ENCODE data around the gene ZG16B.

Gene ZG16B

DNA sequence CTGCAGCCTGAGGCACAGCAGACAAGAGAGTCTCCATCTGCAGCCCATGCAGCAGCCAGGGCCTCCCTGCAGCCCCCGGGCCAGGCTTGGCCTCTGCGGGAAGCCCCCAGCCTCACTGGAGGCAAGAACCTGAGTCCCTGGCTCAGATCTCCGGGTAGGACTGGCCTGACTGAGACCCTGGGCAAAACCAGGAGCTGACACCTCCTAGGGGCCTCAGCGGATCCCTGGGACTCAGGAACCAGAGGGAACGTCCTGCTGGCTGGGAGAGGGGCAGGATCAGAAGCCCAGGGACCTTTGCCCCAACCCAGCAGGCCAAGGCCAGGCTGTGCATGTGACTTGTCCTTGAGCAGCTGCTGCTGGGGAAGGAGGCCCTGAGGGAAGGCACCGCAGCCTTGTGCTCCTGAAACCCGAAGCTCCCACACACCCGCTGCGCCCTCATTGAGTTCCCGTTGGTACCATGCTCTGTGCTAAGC is 14.8 kb upstream of the ZG16B start:
- DNase-seq: no peak
- in situ Hi-C loops (cut with HindIII; ENCODE audit: low pct_ligation_motif_present, low sequenced_read_pairs): no loop called here
- Histone ChIP-seq H3K4me3 (ENCODE audit: low read depth, low read length) (no peak overlapping the region), H3K27ac (no peak overlapping the region), H3K27me3 (replicated peaks) (peaks cover 9% of the 10 kb centered on the region), H3K36me3 (replicated peaks) (no peaks in the 10 kb centered on the region)
- TF ChIP-seq, protein P1, sequence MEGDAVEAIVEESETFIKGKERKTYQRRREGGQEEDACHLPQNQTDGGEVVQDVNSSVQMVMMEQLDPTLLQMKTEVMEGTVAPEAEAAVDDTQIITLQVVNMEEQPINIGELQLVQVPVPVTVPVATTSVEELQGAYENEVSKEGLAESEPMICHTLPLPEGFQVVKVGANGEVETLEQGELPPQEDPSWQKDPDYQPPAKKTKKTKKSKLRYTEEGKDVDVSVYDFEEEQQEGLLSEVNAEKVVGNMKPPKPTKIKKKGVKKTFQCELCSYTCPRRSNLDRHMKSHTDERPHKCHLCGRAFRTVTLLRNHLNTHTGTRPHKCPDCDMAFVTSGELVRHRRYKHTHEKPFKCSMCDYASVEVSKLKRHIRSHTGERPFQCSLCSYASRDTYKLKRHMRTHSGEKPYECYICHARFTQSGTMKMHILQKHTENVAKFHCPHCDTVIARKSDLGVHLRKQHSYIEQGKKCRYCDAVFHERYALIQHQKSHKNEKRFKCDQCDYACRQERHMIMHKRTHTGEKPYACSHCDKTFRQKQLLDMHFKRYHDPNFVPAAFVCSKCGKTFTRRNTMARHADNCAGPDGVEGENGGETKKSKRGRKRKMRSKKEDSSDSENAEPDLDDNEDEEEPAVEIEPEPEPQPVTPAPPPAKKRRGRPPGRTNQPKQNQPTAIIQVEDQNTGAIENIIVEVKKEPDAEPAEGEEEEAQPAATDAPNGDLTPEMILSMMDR (IDR thresholded peaks at IDR 0.05; ENCODE audit: low read depth, low read length, missing control alignments): no peak

DNA sequence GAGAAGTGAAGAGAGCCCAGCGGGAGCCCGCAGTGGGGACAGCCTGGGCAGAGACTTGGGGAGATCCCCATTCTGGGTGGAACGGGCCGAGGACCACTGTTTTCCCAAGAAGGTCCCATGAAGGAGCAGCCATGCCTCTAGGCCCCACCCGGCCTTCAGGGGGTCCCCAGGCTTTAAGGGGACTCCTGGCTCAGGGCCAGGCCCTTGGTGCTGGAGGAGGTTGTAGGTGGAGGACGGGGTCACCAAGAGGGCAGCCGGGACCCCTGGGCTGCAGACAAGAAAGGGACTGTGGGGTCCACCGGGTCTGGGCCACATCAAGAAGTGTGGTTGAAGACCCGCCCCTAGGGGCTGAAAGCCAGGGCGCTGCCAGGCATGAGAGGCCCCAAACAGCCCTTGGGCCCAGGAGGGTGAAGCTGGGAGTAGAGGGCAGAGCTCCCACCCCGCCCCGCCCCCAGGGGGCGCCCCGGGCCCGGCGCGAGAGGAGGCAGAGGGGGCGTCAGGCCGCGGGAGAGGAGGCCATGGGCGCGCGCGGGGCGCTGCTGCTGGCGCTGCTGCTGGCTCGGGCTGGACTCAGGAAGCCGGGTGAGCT is 13.3 kb upstream of the ZG16B start, which contains the start of gene PRSS21:
TSS of gene PRSS21 (plus strand) at position 487 of the 589 bp plus-strand sequence. CDS start at position 519, 32 bp downstream.
- in situ Hi-C loops (cut with HindIII; ENCODE audit: low pct_ligation_motif_present, low sequenced_read_pairs): no loop called here
- Histone ChIP-seq H3K4me3 (ENCODE audit: low read depth, low read length) (no peak within 1 kb of the TSS), H3K27me3 (replicated peaks) (peaks cover 4% of the 10 kb centered on the region), H3K36me3 (replicated peaks) (no peaks in the 10 kb centered on the region), H3K27ac (no peak within 1 kb of the TSS)
- TF ChIP-seq, protein P1 (IDR thresholded peaks at IDR 0.05; ENCODE audit: low read depth, low read length, missing control alignments): no peak
- DNase-seq: no peak

DNA sequence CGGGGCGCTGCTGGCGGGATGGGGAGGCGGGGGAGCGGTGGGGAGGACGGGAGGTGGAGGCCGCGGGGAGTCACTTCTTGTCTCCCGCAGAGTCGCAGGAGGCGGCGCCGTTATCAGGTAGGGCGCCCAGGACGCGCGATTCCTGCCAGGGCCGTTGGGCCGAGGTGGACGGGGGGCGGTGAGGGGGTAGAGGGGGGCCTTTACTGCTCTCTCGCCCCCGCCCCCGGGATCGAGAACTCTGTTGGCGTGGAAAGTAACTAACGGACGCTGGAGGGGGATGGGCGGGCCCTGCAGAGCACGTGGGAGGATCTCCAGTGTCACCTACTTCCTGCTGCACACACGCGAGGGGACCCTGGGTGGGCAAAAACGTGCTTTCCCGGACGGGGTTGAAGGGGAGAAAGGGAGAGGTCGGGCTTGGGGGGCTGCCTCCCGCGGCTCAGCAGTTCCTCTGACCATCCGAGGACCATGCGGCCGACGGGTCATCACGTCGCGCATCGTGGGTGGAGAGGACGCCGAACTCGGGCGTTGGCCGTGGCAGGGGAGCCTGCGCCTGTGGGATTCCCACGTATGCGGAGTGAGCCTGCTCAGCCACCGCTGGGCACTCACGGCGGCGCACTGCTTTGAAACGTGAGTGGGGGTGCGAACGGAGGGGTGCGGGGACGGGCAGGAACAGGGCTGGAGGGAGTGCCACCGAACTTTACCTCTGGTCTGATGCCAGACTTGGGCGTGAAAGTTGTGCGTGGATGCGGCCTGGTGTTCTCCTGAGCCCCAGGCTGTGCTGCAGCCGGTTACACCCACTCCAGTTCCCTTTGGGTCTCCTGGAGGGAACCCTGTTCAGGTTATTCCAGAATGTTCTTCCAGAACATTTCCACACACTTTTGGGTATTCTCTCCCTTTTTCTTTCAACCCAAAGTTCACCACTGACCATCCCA is 12.5 kb upstream of the ZG16B start:
- in situ Hi-C loops (cut with HindIII; ENCODE audit: low pct_ligation_motif_present, low sequenced_read_pairs): no loop called here
- Histone ChIP-seq H3K4me3 (ENCODE audit: low read depth, low read length) (no peak overlapping the region), H3K27ac (no peak overlapping the region), H3K27me3 (replicated peaks) (peaks cover 2% of the 10 kb centered on the region), H3K36me3 (replicated peaks) (no peaks in the 10 kb centered on the region)
- no peak for DNase-seq
- TF ChIP-seq, protein P1 (IDR thresholded peaks at IDR 0.05; ENCODE audit: low read depth, low read length, missing control alignments): no peak

DNA sequence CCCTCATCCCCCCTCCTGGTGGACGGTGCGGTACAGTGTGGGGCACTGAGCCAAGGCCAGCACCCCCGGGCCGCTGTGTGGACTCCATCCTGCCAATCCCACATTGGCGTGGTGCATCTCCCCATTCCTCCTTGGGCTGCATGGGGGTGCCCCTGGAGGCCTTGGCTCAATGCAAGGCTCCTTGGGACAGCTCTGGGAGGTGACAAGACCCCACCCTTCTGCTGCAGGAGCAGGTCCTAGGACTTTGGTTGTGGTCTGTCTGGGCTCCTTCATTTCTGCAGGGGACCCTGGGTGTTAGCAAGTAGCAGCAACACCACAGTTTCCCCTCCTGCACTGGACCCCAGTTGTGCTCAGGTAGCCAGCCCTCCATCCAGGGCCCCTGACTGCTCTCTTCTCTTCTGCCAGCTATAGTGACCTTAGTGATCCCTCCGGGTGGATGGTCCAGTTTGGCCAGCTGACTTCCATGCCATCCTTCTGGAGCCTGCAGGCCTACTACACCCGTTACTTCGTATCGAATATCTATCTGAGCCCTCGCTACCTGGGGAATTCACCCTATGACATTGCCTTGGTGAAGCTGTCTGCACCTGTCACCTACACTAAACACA is 11.7 kb upstream of the ZG16B start:
- no peaks in the 10 kb centered on the region for H3K36me3 ChIP-seq (replicated peaks)
- no peak overlapping the region for H3K27ac ChIP-seq
- H3K27me3 ChIP-seq (replicated peaks): peaks cover 2% of the 10 kb centered on the region
- H3K4me3 ChIP-seq (ENCODE audit: low read depth, low read length): no peak overlapping the region
- TF ChIP-seq, protein P1 (IDR thresholded peaks at IDR 0.05; ENCODE audit: low read depth, low read length, missing control alignments): no peak
- DNase-seq: no peak
- in situ Hi-C loops (cut with HindIII; ENCODE audit: low pct_ligation_motif_present, low sequenced_read_pairs): no loop called here

DNA sequence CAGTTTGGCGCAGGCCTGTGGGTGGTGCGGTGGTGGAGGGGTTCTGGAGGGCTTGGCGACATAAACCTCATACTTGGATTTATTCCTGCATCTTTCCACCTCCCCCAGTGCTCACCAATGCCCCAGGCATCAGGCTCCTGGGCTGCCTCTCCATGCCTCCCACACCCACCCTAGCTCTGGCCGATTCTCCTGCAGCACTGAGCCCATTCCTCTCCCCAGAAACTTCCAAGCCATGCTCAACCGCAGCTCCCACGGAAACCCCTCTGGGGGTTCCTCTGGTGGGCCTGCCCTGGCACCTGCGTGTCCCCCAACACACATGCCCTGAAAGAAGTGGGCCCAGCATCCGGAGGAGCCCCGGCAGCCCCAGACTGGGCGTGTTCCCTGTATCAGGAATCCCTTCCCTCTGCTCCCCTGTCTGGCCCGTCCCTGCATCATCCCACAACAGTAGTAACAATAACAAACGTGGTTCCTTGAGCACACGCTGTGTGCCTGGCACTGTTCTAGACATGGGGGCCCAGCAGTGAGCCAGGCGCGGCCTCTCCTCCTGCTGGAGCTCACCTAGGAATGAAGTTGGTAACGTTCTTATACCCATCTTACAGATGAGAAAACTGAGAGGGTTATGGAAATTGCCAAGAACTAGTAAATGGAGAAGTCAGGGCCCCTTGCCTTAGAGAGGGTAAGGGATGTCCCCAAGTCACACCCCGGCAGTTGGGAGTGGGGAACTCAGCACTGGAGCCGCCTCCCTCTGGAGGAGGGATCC is 10.7 kb upstream of the ZG16B start:
- Histone ChIP-seq H3K36me3 (replicated peaks) (no peaks in the 10 kb centered on the region), H3K27me3 (replicated peaks) (peaks cover 2% of the 10 kb centered on the region), H3K4me3 (ENCODE audit: low read depth, low read length) (no peak overlapping the region), H3K27ac (no peak overlapping the region)
- TF ChIP-seq, protein P1 (IDR thresholded peaks at IDR 0.05; ENCODE audit: low read depth, low read length, missing control alignments): no peak
- in situ Hi-C loops (cut with HindIII; ENCODE audit: low pct_ligation_motif_present, low sequenced_read_pairs): no loop called here
- no peak for DNase-seq

All from brain microvascular endothelial cell (primary cell).